HEK293 (cell line): ENCODE measurements around the gene LGI1.

ENCODE experiments used
- KLF10 ChIP-seq: fragments of 450-650 bp; IDR thresholded peaks from 2 replicates; pipeline ENCODE4 v1.5.1; 2018; ENCODE audit warnings: missing biosample characterization, mild to moderate bottlenecking, missing genetic modification characterization
- REPIN1 ChIP-seq: fragments of 450-650 bp; formaldehyde crosslinking; IDR thresholded peaks from 2 replicates; pipeline ENCODE4 v1.5.1; 2017; ENCODE audit warnings: missing biosample characterization, missing genetic modification characterization, low read depth
- SCRT1 ChIP-seq: fragments of 450-650 bp; formaldehyde crosslinking; IDR thresholded peaks from 2 replicates; pipeline ENCODE4 v1.5.1; 2016; ENCODE audit warnings: missing biosample characterization, missing genetic modification characterization, borderline replicate concordance
- TRIM28 ChIP-seq: IDR thresholded peaks from 2 replicates; pipeline ENCODE4 v1.6.1; 2011; ENCODE audit warnings: low read length, control low read depth, borderline replicate concordance
- YY2 ChIP-seq: fragments of 450-650 bp; formaldehyde crosslinking; IDR thresholded peaks from 2 replicates; pipeline ENCODE4 v1.5.1; 2016; ENCODE audit warnings: missing biosample characterization, missing genetic modification characterization
- ZBTB20 ChIP-seq: fragments of 450-650 bp; formaldehyde crosslinking; IDR thresholded peaks from 2 replicates; pipeline ENCODE4 v1.5.1; 2016; ENCODE audit warnings: missing biosample characterization, missing genetic modification characterization
- ZBTB7A ChIP-seq: fragments of 450-650 bp; formaldehyde crosslinking; IDR thresholded peaks from 2 replicates; pipeline ENCODE4 v1.5.1; 2016; ENCODE audit warnings: low read depth, missing biosample characterization, missing genetic modification characterization
- ZFHX2 ChIP-seq: fragments of 450-650 bp; formaldehyde crosslinking; conservative IDR thresholded peaks from 2 replicates; pipeline ENCODE4 v1.5.1; 2016; ENCODE audit warnings: missing biosample characterization, missing genetic modification characterization
- ZNF121 ChIP-seq: fragments of 450-650 bp; formaldehyde crosslinking; IDR thresholded peaks from 2 replicates; pipeline ENCODE4 v1.5.1; 2016; ENCODE audit warnings: missing biosample characterization, missing genetic modification characterization
- ZNF350 ChIP-seq: fragments of 450-650 bp; formaldehyde crosslinking; IDR thresholded peaks from 2 replicates; pipeline ENCODE4 v1.5.0; 2017; ENCODE audit warnings: missing biosample characterization, mild to moderate bottlenecking, missing genetic modification characterization
- ZNF433 ChIP-seq: fragments of 450-650 bp; formaldehyde crosslinking; IDR thresholded peaks from 2 replicates; pipeline ENCODE4 v1.5.1; 2016; ENCODE audit warnings: missing biosample characterization, missing genetic modification characterization, low read depth
- ZNF501 ChIP-seq: fragments of 450-650 bp; formaldehyde crosslinking; IDR thresholded peaks from 2 replicates; pipeline ENCODE4 v1.5.1; 2016; ENCODE audit warnings: missing biosample characterization, missing genetic modification characterization
- ZNF654 ChIP-seq: fragments of 450-650 bp; formaldehyde crosslinking; IDR thresholded peaks from 2 replicates; pipeline ENCODE4 v1.5.1; 2016; ENCODE audit warnings: low read depth, missing biosample characterization, missing genetic modification characterization
- ZNF747 ChIP-seq: fragments of 450-650 bp; formaldehyde crosslinking; IDR thresholded peaks from 2 replicates; pipeline ENCODE4 v1.5.1; 2016; ENCODE audit warnings: missing biosample characterization, missing genetic modification characterization
- ZNF777 ChIP-seq: fragments of 450-650 bp; formaldehyde crosslinking; IDR thresholded peaks from 2 replicates; pipeline ENCODE4 v1.5.1; 2017; ENCODE audit warnings: missing biosample characterization, missing genetic modification characterization, borderline replicate concordance
- TF ChIP-seq, protein P1 (sequence below): fragments of 450-650 bp; formaldehyde crosslinking; IDR thresholded peaks from 2 replicates; pipeline ENCODE4 v1.5.1; 2016; ENCODE audit warnings: missing biosample characterization, missing genetic modification characterization
- TF ChIP-seq, protein P2 (sequence below): fragments of 450-650 bp; formaldehyde crosslinking; IDR thresholded peaks from 2 replicates; pipeline ENCODE4 v1.5.1; 2017; ENCODE audit warnings: missing biosample characterization, missing genetic modification characterization
- TF ChIP-seq, protein P3 (sequence below): fragments of 450-650 bp; formaldehyde crosslinking; IDR thresholded peaks from 2 replicates; pipeline ENCODE4 v1.5.1; 2016; ENCODE audit warnings: missing biosample characterization, missing genetic modification characterization
- TF ChIP-seq, protein P4 (sequence below): fragments of 450-650 bp; formaldehyde crosslinking; IDR thresholded peaks from 2 replicates; pipeline ENCODE4 v1.5.1; 2016; ENCODE audit warnings: missing biosample characterization, missing genetic modification characterization

LGI1 gene

DNA sequence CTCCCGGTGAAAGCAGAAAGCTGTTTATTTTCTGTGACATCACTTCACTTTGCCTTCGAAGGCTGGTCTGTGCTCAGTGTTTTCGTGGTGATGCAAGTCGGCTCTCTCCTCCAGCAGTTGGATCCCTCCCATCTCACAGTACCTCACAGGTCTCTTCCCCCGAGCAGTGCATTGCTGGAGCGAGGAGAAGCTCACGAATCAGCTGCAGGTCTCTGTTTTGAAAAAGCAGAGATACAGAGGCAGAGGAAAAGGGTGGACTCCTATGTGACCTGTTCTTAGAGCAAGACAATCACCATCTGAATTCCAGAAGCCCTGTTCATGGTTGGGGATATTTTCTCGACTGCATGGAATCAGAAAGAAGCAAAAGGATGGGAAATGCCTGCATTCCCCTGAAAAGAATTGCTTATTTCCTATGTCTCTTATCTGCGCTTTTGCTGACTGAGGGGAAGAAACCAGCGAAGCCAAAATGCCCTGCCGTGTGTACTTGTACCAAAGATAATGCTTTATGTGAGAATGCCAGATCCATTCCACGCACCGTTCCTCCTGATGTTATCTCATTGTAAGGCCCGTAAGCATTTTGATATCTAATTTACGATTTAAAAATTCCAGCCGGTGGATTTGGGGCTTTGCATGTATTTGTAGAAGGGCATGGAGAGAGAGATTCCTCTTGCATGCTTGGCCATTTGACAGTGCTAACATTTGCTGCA, at the start of gene LGI1 (continued):
- TF ChIP-seq ZNF777 (tag by site-specific recombination) (no peak), KLF10 (tag by site-specific recombination) (no peak), ZFHX2 (tag by site-specific recombination) (no peak), REPIN1 (tag by site-specific recombination) (no peak), ZNF433 (tag by site-specific recombination) (no peak), ZNF350 (no peak), ZBTB7A (no peak), ZBTB20 (peak; percentile 16; the same call in 1 of the 2 replicates), ZNF501 (no peak), SCRT1 (tag by site-specific recombination) (no peak), TRIM28 (peak; percentile 65; the same call in 1 of the 2 replicates), ZNF747 (no peak), ZNF654 (tag by site-specific recombination) (no peak), ZNF121 (tag by site-specific recombination) (no peak), YY2 (tag by site-specific recombination) (no peak)
- TF ChIP-seq, protein P1, sequence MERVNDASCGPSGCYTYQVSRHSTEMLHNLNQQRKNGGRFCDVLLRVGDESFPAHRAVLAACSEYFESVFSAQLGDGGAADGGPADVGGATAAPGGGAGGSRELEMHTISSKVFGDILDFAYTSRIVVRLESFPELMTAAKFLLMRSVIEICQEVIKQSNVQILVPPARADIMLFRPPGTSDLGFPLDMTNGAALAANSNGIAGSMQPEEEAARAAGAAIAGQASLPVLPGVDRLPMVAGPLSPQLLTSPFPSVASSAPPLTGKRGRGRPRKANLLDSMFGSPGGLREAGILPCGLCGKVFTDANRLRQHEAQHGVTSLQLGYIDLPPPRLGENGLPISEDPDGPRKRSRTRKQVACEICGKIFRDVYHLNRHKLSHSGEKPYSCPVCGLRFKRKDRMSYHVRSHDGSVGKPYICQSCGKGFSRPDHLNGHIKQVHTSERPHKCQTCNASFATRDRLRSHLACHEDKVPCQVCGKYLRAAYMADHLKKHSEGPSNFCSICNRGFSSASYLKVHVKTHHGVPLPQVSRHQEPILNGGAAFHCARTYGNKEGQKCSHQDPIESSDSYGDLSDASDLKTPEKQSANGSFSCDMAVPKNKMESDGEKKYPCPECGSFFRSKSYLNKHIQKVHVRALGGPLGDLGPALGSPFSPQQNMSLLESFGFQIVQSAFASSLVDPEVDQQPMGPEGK, result no peak
- TF ChIP-seq, protein P2, sequence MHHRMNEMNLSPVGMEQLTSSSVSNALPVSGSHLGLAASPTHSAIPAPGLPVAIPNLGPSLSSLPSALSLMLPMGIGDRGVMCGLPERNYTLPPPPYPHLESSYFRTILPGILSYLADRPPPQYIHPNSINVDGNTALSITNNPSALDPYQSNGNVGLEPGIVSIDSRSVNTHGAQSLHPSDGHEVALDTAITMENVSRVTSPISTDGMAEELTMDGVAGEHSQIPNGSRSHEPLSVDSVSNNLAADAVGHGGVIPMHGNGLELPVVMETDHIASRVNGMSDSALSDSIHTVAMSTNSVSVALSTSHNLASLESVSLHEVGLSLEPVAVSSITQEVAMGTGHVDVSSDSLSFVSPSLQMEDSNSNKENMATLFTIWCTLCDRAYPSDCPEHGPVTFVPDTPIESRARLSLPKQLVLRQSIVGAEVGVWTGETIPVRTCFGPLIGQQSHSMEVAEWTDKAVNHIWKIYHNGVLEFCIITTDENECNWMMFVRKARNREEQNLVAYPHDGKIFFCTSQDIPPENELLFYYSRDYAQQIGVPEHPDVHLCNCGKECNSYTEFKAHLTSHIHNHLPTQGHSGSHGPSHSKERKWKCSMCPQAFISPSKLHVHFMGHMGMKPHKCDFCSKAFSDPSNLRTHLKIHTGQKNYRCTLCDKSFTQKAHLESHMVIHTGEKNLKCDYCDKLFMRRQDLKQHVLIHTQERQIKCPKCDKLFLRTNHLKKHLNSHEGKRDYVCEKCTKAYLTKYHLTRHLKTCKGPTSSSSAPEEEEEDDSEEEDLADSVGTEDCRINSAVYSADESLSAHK (tag by site-specific recombination), result no peak
- TF ChIP-seq, protein P3, sequence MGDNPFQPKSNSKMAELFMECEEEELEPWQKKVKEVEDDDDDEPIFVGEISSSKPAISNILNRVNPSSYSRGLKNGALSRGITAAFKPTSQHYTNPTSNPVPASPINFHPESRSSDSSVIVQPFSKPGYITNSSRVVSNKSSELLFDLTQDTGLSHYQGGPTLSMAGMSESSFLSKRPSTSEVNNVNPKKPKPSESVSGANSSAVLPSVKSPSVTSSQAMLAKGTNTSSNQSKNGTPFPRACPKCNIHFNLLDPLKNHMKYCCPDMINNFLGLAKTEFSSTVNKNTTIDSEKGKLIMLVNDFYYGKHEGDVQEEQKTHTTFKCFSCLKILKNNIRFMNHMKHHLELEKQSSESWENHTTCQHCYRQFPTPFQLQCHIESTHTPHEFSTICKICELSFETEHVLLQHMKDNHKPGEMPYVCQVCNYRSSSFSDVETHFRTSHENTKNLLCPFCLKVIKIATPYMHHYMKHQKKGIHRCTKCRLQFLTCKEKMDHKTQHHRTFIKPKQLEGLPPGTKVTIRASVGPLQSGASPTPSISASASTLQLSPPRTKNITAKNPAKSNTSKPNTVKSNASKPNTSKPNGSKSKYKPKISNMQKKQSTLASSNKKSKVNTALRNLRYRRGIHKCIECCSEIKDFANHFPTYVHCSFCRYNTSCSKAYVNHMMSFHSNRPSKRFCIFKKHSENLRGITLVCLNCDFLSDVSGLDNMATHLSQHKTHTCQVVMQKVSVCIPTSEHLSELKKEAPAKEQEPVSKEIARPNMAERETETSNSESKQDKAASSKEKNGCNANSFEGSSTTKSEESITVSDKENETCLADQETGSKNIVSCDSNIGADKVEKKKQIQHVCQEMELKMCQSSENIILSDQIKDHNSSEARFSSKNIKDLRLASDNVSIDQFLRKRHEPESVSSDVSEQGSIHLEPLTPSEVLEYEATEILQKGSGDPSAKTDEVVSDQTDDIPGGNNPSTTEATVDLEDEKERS (tag by site-specific recombination), result no peak
- TF ChIP-seq, protein P4, sequence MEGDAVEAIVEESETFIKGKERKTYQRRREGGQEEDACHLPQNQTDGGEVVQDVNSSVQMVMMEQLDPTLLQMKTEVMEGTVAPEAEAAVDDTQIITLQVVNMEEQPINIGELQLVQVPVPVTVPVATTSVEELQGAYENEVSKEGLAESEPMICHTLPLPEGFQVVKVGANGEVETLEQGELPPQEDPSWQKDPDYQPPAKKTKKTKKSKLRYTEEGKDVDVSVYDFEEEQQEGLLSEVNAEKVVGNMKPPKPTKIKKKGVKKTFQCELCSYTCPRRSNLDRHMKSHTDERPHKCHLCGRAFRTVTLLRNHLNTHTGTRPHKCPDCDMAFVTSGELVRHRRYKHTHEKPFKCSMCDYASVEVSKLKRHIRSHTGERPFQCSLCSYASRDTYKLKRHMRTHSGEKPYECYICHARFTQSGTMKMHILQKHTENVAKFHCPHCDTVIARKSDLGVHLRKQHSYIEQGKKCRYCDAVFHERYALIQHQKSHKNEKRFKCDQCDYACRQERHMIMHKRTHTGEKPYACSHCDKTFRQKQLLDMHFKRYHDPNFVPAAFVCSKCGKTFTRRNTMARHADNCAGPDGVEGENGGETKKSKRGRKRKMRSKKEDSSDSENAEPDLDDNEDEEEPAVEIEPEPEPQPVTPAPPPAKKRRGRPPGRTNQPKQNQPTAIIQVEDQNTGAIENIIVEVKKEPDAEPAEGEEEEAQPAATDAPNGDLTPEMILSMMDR (tag by site-specific recombination), result no peak
